Heart left ventricle (tissue), 13 donors: ENCODE results near the gene MAN1C1.

Experiments
- CTCF ChIP-seq, 12 donors: fragments of 200-600 bp; sonication (generic) in 4 of 12; IDR thresholded peaks; one replicate each; pipeline versions ENCODE4 v1.5.0 to v1.8.0; 2018 to 2022; ENCODE audit warnings: antibody characterized with exemption in 12 of 12, mild to moderate bottlenecking in 5 of 12
- POLR2A ChIP-seq, 2 donors: fragments of 450-650 bp; IDR thresholded peaks; one replicate each; pipeline ENCODE4 v1.6.1; 2017; ENCODE audit warnings: antibody characterized with exemption in 2 of 2, mild to moderate bottlenecking in 2 of 2, moderate library complexity in 2 of 2
- donor health status: ischemic (EF 13 %, LVEDD 7.1; RV severe dilation, severe dysfunction).
- donor health status: DM: no; HTN: yes; CAD: no.
- donor health status: DM: no; HTN: no; CAD: no.
- donor health status: ischemic (EF 25% LVEDD 6.9; RV normal size, moderate dysfunction).
- donor health status: ischemic (EF 25% LVEDD 5.7; RV mildly dilated, moderate dysfunction).
- donor health status: ischemic (EF 35%, LVEDD 5.7; RV mildly dilated, moderate dysfunction).
- donor health status: nonischemic (EF 11% LVEDD 7.7; RV severe dilation, severe dysfunction).
- donor health status: DM: yes; HTN: yes; CAD: no.
- donor health status: PGD.
- donor health status: ischemic (EF 29% LVEDD 5.4; RV normal size, mild dysfunction).
- donor health status: nonischemic (EF 23%, LVEDD 6.1; RV moderate dilation, normal function).

- TF ChIP-seq CTCF (IDR thresholded peaks at IDR 0.05) (no peak), POLR2A (IDR thresholded peaks at IDR 0.05) (no peak)
Observed at GRCh38 chr1:25724966-25725365, 108.4 kb downstream of the MAN1C1 start.
